ENCODE results near the gene SH3D19.

SH3D19 gene

GRCh38 chr4:151195801-151196200 lies 129.6 kb downstream of the SH3D19 start:
- DNase-seq (ENCODE audit: low read depth) = no peak

GRCh38 chr4:151193414-151193813 lies 132.0 kb downstream of the SH3D19 start:
- DNase-seq (ENCODE audit: low read depth) = no peak

GRCh38 chr4:151192556-151193235 lies 132.7 kb downstream of the SH3D19 start:
- no peak for DNase-seq (ENCODE audit: low read depth)

GRCh38 chr4:151184523-151185458 lies 140.6 kb downstream of the SH3D19 start:
- no peak for DNase-seq (ENCODE audit: low read depth)

GRCh38 chr4:151182455-151182996 lies 142.9 kb downstream of the SH3D19 start:
- DNase-seq (ENCODE audit: low read depth) = no peak

GRCh38 chr4:151176685-151177084 lies 148.7 kb downstream of the SH3D19 start:
- DNase-seq (ENCODE audit: low read depth) = no peak

GRCh38 chr4:151175754-151176631 lies 149.4 kb downstream of the SH3D19 start:
- DNase-seq (ENCODE audit: low read depth) = no peak

GRCh38 chr4:151175233-151175632 lies 150.2 kb downstream of the SH3D19 start:
- no peak for DNase-seq (ENCODE audit: low read depth)

- no peak for DNase-seq (ENCODE audit: low read depth)
Measured at GRCh38 chr4:151174784-151175183, 150.6 kb downstream of the SH3D19 start.

- DNase-seq (ENCODE audit: low read depth) = no peak
Measured at GRCh38 chr4:151173871-151174270, 151.5 kb downstream of the SH3D19 start.

GRCh38 chr4:151169900-151170299 lies 155.5 kb downstream of the SH3D19 start:
- no peak for DNase-seq (ENCODE audit: low read depth)

- no peak for DNase-seq (ENCODE audit: low read depth)
Measured at GRCh38 chr4:151169223-151169622, 156.2 kb downstream of the SH3D19 start.

GRCh38 chr4:151167561-151167960 lies 157.8 kb downstream of the SH3D19 start:
- no peak for DNase-seq (ENCODE audit: low read depth)

GRCh38 chr4:151166636-151167035 lies 158.8 kb downstream of the SH3D19 start:
- no peak for DNase-seq (ENCODE audit: low read depth)

- no peak for DNase-seq (ENCODE audit: low read depth)
Measured at GRCh38 chr4:151165205-151166000, 160.0 kb downstream of the SH3D19 start.

GRCh38 chr4:151163855-151164254 lies 161.6 kb downstream of the SH3D19 start:
- DNase-seq (ENCODE audit: low read depth) = no peak

GRCh38 chr4:151158979-151159378 lies 166.4 kb downstream of the SH3D19 start:
- no peak for DNase-seq (ENCODE audit: low read depth)

GRCh38 chr4:151157543-151157942 lies 167.9 kb downstream of the SH3D19 start:
- DNase-seq (ENCODE audit: low read depth) = no peak

GRCh38 chr4:151153585-151153984 lies 171.8 kb downstream of the SH3D19 start:
- no peak for DNase-seq (ENCODE audit: low read depth)

- DNase-seq (ENCODE audit: low read depth) = no peak
Measured at GRCh38 chr4:151152028-151152427, 173.4 kb downstream of the SH3D19 start.

All from activated T-cell treated with anti-CD3 and anti-CD28 coated beads for 24 hours (primary cell).